ENCODE results near the gene ISM1.

DNA sequence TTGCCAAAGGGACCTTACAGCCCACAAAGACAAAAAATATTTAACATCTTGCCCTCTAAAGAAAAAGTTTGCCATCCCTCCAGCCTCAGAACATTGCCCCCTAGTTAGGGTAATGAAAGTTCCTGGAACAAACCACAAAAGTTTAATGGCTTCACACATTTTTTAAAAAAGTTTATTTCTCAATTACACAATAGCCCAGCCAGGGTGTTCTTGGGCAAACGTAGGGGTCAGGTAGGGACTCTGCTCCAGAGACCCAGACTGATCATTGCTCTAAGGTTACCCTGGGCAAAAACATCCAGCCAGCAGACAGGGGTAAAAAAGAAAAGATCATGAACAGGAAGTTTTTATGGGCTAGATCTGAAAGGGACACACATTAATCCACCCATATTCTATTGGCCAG is 4.5 kb upstream of the ISM1 start:
- no peak for TF ChIP-seq CTCF (conservative IDR thresholded peaks at IDR 0.05)
- TF ChIP-seq ZFX (IDR thresholded peaks at IDR 0.05): no peak
